Uterus (tissue), 4 donors: ENCODE measurements around the gene SDE2. TPM values are rescaled to one million over a fixed set of nuclear protein-coding genes. Genes with fewer than 3 reads are reported as not detected.

Source experiments
- DNase-seq, 2 donors: peaks; one replicate each; pipeline ENCODE4 v3.0.0-alpha.2; 2019 to 2020
- H3K27ac ChIP-seq, 2 donors: fragments of 200-600 bp; sonication (generic); 1 replicate in 1 of 2; 2 replicates in 1 of 2; pipeline ENCODE4 v1.5.1; 2016 to 2018
- H3K27me3 ChIP-seq, 2 donors: fragments of 200-600 bp; sonication (generic); one replicate each; pipeline ENCODE4 v1.5.1; 2018 to 2019; ENCODE audit warnings: control low read depth in 1 of 2
- H3K36me3 ChIP-seq, 2 donors: fragments of 200-600 bp; sonication (generic); one replicate each; pipeline ENCODE4 v1.5.1; 2019; ENCODE audit warnings: control low read depth in 1 of 2
- H3K4me1 ChIP-seq, 2 donors: fragments of 200-600 bp; sonication (generic); one replicate each; pipeline ENCODE4 v1.5.1; 2018 to 2019; ENCODE audit warnings: control low read depth in 1 of 2
- H3K4me3 ChIP-seq, 2 donors: fragments of 200-600 bp; sonication (generic); 1 replicate in 1 of 2; 2 replicates in 1 of 2; pipeline ENCODE4 v1.5.1; 2018 to 2019; ENCODE audit warnings: mild to moderate bottlenecking in 1 of 2
- H3K9me3 ChIP-seq, 2 donors: fragments of 200-600 bp; sonication (generic); one replicate each; pipeline ENCODE4 v1.5.1; 2019; ENCODE audit warnings: control low read depth in 1 of 2
- POLR2A ChIP-seq, 2 donors: fragments of 450-650 bp; IDR thresholded peaks; one replicate each; pipeline ENCODE4 v1.6.1; 2016; ENCODE audit warnings: antibody characterized with exemption in 2 of 2, mild to moderate bottlenecking in 1 of 2, moderate library complexity in 1 of 2
- intact Hi-C: fragments of 100-400 bp; cut with DNase I; formaldehyde crosslinking; loops from one replicate; pipeline ENCODE4 v1.15.1; 2023; ENCODE audit warnings: low total_unique reads
- total RNA-seq, 4 donors: library from RNA; depleted of rRNA in 3 of 4; stranded (reverse); fragments of >200 nt in 3 of 4; gene quantifications; one replicate each; pipeline versions ENCODE4 v1.1.0 to v1.2.4, GENCODE V29; 2014 to 2023
- TF ChIP-seq, protein P1 (sequence below), 4 experiments: fragments of 200-600 bp in 2 of 4; fragments of 450-650 bp in 2 of 4; sonication (generic) in 2 of 4; IDR thresholded peaks; one replicate each; pipeline ENCODE4 v1.5.1; 2016 to 2019; ENCODE audit warnings: antibody characterized with exemption in 4 of 4, mild to moderate bottlenecking in 2 of 4, moderate library complexity in 1 of 4
- donor health status: DM: yes; HTN: yes; CAD: no.

SDE2 gene
- 10 to 100 TPM; 12.3 to 41.7 (median 17.2) TPM for total RNA-seq

DNA sequence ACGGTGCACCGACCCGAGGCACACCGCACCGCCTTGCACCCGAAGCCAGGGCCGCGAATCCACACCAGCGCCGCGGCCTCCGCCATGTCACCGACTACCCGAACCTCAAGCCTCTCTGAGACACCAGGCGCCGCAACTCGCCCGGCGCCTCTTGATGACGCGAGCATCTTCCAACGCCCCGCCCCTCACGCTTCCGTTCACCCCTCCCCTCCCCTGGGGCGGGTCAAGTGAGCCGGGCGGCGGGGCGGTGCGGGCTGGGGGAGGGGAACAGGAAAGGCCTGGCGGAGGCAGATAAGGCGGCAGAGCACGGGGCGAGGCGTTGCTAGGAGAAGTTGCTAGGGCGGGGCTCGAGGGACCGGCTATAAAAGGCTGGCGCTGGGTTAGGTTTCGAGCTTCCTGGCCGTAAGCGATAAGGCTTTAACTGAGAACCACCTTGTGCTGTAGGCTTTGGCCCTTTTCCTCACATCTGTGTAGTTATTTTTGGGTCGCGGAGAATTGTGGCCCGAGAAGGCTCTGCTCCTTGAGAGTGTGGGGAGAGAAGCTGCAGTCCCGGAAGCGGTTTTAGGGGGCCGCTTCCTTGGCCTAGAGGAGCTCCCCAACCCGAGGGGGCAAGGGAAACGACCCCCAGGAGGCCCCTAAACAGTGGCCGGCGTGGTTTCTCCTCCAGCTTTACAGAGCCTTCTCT is at the start of gene SDE2:
SDE2 (minus strand) TSS at position 117 of the 685 bp plus-strand sequence; CDS start at position 86, 31 bp downstream.
- Histone ChIP-seq H3K27ac (peak within 1 kb of the TSS; percentile 93 to 96), H3K4me1 (peaks cover 5 to 11% of the 10 kb centered on the region in 2 donors), H3K4me3 (peak within 1 kb of the TSS; percentile 58 to 66), H3K27me3 (no peaks in the 10 kb centered on the region), H3K9me3 (no peaks in the 10 kb centered on the region), H3K36me3 (no peaks in the 10 kb centered on the region)
- intact Hi-C loops = loop anchor here (5.0 kb wide), 1 partner anchor 63 kb away; the partner anchor contains the start of gene H3-3A
- DNase-seq = peak; percentile 100
- peak; percentile 68 to 80 for TF ChIP-seq POLR2A (IDR thresholded peaks at IDR 0.05)
- TF ChIP-seq, protein P1, sequence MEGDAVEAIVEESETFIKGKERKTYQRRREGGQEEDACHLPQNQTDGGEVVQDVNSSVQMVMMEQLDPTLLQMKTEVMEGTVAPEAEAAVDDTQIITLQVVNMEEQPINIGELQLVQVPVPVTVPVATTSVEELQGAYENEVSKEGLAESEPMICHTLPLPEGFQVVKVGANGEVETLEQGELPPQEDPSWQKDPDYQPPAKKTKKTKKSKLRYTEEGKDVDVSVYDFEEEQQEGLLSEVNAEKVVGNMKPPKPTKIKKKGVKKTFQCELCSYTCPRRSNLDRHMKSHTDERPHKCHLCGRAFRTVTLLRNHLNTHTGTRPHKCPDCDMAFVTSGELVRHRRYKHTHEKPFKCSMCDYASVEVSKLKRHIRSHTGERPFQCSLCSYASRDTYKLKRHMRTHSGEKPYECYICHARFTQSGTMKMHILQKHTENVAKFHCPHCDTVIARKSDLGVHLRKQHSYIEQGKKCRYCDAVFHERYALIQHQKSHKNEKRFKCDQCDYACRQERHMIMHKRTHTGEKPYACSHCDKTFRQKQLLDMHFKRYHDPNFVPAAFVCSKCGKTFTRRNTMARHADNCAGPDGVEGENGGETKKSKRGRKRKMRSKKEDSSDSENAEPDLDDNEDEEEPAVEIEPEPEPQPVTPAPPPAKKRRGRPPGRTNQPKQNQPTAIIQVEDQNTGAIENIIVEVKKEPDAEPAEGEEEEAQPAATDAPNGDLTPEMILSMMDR (IDR thresholded peaks at IDR 0.05) = peak in 1 of 4 experiments; percentile 25

DNA sequence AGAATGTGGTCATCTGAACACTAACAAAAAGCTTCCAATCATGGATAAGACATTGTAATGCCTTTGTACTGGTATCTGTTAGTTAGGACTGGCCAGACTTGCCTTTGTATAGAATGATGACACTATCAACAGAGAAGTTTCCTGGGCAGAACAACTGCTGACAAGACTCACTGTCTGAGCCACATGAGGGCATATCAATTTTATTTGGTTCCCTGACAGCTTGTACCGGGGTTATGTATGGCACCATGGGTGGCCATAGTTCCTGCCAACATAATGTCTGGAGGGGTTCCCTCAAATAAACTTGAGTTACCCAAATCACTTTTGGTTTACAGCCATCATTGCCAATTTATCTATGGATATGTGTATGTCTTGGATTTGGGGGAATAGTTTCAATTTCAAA is 49.7 kb upstream of the SDE2 start:
- Histone ChIP-seq H3K4me1 (no peaks in the 10 kb centered on the region), H3K4me3 (no peak overlapping the region), H3K27me3 (no peaks in the 10 kb centered on the region), H3K36me3 (no peaks in the 10 kb centered on the region), H3K27ac (no peak overlapping the region), H3K9me3 (no peaks in the 10 kb centered on the region)
- DNase-seq = no peak
- intact Hi-C loops = no loop called here
- no peak for TF ChIP-seq POLR2A (IDR thresholded peaks at IDR 0.05)
- TF ChIP-seq, protein P1 (IDR thresholded peaks at IDR 0.05) = no peak

DNA sequence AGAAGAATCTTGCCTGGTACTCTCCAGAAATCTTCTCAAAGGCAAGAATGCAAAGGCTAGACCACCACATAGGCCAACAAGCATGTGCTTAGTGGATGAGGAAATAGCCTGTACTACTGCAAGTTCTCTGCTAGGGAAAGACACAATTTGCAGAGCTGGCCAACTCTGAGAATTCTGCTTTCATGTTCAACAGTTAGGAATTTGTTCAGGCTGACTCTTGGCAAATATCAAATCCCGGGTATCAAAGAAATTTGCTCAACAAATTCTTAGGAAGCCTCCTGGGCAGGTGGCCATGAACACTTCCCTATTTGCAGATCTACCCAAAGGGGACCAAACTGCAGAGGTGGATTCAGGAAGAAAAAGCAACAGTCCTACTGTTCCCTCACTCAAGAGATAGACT is 48.4 kb upstream of the SDE2 start:
- H3K27me3 ChIP-seq = no peaks in the 10 kb centered on the region
- H3K4me1 ChIP-seq = no peaks in the 10 kb centered on the region
- no peak for DNase-seq
- no peak overlapping the region for H3K4me3 ChIP-seq
- H3K9me3 ChIP-seq = no peaks in the 10 kb centered on the region
- no peaks in the 10 kb centered on the region for H3K36me3 ChIP-seq
- no peak for TF ChIP-seq POLR2A (IDR thresholded peaks at IDR 0.05)
- TF ChIP-seq, protein P1 (IDR thresholded peaks at IDR 0.05) = no peak
- intact Hi-C loops = no loop called here
- H3K27ac ChIP-seq = no peak overlapping the region

DNA sequence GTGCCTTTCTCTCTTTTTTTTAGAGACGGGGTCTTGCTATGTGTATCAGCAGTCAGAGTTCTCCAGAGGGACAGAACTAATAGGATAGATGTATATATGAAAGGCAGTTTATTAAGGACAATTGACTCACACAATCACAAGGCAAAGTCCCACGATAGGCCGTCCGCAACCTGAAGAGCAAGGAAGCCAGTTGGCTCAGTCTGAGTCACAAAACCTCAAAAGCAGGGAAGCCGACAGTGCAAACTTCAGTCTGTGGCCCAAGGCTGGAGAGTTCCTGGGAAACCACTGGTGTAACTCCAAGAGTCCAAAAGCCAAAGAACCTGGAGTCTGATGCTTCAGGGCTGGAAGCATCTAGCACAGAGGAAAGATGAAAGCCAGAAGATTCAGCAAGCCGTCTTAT is 47.1 kb upstream of the SDE2 start:
- no peak overlapping the region for H3K27ac ChIP-seq
- DNase-seq = no peak
- TF ChIP-seq, protein P1 (IDR thresholded peaks at IDR 0.05) = no peak
- TF ChIP-seq POLR2A (IDR thresholded peaks at IDR 0.05) = no peak
- H3K36me3 ChIP-seq = no peaks in the 10 kb centered on the region
- H3K4me3 ChIP-seq = no peak overlapping the region
- no peaks in the 10 kb centered on the region for H3K27me3 ChIP-seq
- intact Hi-C loops = no loop called here
- no peaks in the 10 kb centered on the region for H3K9me3 ChIP-seq
- no peaks in the 10 kb centered on the region for H3K4me1 ChIP-seq

DNA sequence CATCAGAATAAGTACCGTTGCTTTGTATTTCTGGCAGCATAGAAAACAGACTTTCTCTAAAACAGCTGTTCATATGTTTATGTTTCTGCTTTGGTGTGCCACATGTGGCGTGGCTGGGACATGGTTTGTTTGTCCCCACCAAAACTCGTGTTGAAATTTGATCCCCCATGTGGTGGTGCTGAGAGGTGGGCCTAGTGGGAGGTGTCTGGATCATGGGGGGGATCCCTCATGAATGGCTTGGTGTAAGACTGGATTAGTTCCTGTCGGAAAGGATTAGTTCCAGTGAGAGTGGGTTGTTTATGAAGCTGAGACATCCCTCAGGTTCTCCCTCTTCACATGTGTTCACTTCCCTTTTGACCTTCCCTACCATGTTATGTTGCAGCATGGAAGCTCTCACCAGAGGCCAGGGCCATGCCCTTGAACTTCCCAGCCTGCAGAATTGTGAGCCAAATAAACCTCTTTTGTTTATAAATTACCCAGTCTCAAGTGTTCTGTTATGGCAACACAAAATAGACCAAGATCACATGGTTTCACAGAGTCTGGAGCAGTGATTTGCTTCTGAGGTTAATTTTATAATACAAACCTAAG is 45.5 kb upstream of the SDE2 start:
- Histone ChIP-seq H3K36me3 (no peaks in the 10 kb centered on the region), H3K27me3 (no peaks in the 10 kb centered on the region), H3K27ac (no peak overlapping the region), H3K4me3 (no peak overlapping the region), H3K9me3 (no peaks in the 10 kb centered on the region), H3K4me1 (no peaks in the 10 kb centered on the region)
- intact Hi-C loops = no loop called here
- TF ChIP-seq, protein P1 (IDR thresholded peaks at IDR 0.05) = no peak
- TF ChIP-seq POLR2A (IDR thresholded peaks at IDR 0.05) = no peak
- no peak for DNase-seq
